Activated T-helper 1 cell treated with anti-CD3 and anti-CD28 coated beads, Interleukin-2, amount 50 U/mL, for 16 hours (primary cell): ENCODE results near the gene CCNT1.
"Not testable (repeated sequence)": the region's sequence is repeated elsewhere in the genome, so short reads cannot be mapped to it uniquely, and the experiment has no call there.

Experiments
- DNase-seq, 2 donors: peaks; one replicate each; pipeline ENCODE4 v3.0.0-alpha.2; 2020; ENCODE audit warnings: low read depth in 1 of 2, low spot score in 1 of 2

CCNT1 gene

GRCh38 chr12:48641752-48642555 is 74.6 kb downstream of the CCNT1 start:
- DNase-seq = not testable (repeated sequence)

GRCh38 chr12:48640854-48641253 is 75.7 kb downstream of the CCNT1 start:
- DNase-seq = no peak

GRCh38 chr12:48640428-48640827 is 76.1 kb downstream of the CCNT1 start:
- no peak for DNase-seq
